Suppressor macrophage treated with lipopolysaccharide for 1 hour (primary cell): ENCODE data around the gene PHF10.

Experiments
- DNase-seq, 3 donors: peaks; one replicate each; pipeline ENCODE4 v3.0.0-alpha.2; 2020 to 2022

The PHF10 gene

DNA sequence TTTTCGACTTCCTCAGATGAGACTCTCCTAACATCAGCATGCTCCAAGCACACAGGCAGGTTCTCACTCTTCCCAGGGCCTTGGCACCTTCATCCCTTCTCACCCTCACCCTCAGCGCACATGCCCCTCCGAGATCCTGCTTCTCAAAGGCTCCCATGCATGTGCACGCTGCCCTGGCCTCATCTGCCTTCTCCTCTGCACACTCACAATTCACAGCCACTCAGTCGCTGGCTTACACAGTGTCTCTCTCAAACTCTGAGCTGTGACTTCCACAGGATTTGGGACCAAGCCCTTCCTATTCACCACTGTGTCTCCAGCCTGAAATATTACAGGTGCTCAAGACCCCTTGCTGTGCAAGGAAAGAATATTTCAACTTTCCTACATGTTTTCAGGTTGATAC, 52.7 kb downstream of the PHF10 start:
- no peak for DNase-seq

DNA sequence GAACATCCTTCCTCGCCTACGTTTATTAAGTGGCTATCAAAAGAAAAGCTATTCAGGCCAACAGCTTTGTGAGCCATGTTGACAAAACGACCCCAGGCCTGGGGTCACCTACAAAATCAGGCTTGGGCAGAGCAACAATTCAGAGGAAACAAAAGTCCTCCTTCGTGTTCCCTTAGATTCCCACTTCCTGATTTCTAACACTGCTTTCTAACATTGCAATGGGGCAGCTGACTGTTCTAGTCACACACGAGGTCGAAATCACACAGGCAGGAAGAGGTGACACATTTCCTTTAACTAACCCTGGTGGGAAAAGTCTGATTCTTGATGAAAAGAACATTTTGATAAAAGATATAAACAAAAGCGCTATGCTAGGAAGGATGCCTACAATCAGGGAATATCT, 54.4 kb downstream of the PHF10 start:
- DNase-seq: peak; percentile 71 to 86 (median 86)

DNA sequence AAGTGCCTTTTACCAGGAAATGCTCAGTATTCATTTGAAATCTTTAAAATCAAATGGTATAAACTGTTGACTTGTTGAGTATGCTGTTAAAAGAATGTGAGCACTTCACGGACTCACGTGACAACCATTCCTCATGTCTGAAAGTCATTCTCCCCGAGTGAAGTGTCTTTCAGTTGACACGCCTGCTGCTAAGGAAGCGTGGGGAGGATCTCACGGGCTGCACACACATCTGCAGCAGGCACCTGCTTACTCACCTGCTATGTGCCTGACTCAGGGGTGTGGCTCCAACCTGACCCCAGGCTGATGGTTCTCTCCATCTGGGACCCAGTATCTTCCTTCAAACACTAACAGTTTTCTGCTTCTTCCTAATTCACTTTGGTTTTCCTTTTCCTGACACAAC, 55.2 kb downstream of the PHF10 start:
- no peak for DNase-seq

DNA sequence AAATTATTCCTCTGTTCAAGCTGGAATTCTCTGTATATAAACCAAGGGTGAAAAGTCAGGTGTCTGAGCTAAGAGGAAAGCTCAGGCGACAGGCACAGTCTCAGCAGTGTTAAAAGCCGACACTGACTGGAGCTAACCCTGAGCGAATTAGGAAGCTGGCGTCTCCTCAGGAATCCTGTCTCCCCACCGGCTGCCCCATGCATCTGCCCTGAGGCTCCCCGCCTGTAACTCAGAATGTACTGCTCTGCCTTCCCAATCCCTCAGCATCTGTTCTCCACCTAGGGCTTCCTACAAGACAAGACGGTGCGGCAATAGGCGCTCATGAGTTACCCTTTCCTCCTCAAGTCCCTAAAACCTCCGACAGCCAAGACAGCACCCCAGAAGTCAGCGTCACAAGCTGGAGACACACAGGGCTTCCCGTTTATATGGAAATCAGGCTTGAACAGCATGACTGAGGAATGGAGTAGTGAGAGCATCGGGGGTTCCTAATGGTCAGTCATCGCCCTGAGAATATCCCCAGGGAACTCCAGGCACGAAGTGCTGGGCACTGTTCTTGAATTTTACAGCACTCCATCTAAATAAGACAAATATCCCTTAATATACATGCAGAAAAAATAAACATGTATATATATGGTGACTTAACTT, 56.0 kb downstream of the PHF10 start:
- DNase-seq: peak in 1 of 3 donors; percentile 19

DNA sequence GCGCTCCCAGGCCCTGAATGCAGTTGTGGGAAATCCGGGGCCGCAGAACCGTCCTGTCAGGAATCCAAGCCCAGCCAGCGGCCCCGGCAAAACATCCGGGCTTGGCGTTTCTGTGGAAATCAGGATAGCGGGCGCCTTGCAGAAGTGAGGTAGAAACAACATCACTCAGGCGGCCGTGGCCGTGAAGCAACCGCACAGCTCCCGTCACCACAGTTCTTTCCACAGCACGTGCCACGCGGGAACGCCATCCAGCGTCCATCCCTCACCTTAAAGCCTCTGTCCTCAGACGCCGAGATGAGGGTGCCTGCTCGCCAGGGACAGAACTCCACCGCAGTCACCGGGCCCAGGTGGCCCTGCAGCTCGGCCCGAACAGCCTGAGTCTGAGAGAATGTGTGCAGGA, 56.6 kb downstream of the PHF10 start:
- DNase-seq: no peak

DNA sequence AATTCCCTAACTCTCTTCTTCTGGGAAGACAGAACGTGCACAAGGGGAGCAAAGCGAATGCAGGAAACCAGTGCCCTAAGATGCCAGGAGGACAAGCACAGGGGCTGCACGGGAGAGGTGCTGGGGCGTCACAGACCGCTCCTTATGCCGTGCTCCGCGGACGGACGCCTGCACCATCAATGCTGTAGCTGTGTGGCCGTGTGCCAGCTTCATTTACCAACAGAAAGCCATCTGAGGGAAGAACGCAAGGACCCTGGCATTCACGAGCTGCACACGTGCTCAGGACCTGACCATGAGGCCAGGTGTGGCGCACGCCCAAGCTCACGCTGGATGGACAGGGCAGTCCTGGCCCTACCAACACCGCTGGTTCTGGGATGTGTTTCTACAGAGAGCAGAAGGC, 57.9 kb downstream of the PHF10 start:
- no peak for DNase-seq

DNA sequence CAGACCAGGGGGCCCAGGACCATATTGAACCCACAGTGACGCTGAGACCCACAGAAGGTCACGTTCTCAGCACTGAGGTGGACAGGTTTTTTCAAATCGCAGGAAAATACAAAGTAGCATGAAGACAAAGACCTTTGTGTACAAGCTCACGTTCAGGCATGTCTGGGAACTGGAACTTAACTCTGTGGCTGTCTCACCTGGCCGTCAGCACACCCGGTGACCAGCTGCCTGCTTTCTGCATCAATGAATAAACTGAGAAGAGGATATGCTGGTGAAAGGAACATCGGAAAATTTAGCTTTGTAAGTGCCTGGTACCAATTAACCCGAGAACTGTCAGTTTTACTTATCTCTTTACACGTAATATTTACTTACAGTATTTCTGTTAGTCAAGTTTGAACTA, 59.0 kb downstream of the PHF10 start:
- no peak for DNase-seq

DNA sequence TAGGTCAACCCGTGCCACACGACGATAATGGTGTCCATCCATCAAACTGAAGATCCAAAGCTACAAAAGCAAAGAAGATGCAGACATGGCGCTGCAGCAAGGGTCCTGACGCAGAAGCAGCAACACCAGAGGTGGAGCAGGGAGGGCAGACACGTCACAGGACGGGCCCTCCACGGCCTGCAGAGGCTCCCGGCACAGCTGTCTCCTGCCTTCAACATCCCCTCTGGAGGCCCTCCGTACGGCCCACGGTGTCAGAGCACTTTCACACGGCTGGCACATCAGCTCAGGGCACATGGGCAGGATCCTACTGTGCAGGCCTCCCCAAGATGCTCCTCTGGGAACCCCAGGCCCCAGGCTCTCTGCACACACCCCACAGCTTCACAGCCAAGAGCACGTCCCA, 60.1 kb downstream of the PHF10 start:
- DNase-seq: no peak

DNA sequence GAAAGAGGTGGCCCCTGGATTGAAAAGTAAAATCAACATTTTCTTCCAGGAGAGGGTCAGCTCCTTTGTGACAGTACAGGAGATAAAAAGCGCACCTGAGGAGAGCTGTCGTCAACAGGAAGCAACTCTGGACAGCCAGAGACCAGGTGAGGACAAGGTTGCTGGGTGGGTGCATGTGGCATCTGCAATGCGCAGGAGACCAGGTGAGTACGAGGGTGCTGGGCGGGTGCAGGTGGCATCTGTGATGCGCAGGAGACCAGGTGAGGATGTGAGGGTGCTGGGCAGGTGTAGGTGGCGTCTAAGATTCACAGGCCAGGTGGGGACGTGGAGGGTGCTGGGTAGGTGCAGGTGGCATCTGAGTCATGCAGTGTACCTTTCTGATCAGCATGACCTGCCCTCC, 60.8 kb downstream of the PHF10 start:
- no peak for DNase-seq

DNA sequence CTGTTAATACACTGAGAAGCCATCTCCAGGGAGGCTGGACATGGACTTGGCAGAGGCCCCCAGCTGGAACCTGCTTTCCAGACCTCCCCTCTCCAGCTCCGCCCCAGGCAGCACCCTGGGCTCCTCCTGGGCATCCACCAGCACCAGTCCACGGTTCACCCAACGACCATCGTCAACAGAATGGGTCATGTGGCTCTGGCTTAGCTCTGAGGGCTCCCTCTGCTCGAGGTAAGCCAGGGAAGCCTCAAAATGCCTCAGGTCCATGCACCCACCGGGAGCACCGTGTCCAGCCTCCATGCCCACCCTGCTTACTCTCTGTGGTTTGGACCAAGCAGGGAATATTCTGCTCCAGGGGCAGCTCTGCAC, 62.9 kb downstream of the PHF10 start:
- DNase-seq: no peak

DNA sequence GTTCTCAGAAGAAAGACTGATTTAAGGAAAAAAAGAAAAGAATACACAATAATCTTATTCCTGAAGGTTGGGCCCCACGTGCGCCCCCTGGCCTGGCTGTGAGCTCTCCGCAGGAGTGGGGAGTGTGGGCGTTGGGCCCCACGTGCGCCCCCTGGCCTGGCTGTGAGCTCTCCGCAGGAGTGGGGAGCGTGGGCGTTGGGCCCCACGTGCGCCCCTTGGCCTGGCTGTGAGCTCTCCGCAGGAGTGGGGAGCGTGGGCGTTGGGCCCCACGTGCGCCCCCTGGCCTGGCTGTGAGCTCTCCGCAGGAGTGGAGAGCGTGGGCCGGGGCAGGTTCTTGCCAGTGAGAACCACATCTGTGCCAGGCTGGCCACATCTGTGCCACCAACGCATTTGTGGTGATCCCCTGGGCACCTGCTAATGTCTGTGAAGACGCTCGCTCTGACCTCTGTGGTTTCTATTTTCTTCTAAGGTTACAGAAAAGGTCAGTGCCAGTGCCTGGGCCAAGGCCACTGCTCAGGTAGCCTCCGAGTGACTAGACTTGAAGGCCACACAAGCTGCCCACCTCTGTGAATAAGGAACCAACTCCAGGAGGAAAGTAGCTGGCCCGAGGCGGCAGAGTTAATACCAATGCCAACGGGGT, 63.4 kb downstream of the PHF10 start:
- no peak for DNase-seq

DNA sequence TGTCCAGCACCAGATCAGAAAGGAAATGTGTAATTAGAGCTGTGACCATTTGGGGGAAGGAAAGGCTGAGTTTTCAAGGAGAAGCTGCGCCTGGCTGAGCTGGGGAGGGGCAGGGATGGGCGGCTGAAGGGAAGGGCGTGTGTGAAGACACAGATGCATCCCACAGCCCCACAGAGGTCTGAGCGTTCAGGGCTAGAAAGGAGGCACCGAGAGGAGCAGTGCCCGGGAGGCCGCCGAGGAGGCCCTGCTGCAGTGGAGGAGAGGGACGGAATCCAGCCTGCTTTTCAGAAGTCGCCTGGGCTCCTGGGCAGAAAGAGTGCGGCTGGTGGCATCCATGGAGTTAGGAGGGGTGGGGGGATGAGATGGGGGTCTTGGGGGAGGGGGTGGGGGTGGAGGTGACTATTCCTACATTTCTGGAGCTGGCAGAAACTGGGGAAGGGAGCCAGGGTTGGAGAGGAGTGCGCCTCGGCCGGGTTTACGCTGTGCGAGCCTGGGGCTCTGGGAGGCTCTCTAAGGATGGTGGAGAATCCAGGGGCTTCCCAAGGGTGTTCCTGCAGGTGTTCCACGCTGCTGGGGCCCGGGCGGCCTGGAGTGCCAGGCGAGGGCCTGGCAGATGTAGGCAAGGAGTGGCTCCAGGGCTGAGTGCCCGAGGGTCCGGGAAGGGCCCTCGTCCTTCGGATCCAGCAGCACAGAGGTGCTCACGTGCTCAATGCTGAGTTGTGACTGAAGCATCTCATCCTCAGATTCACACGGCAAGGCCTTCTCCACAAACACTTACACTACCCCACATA, 64.3 kb downstream of the PHF10 start:
- DNase-seq: no peak

DNA sequence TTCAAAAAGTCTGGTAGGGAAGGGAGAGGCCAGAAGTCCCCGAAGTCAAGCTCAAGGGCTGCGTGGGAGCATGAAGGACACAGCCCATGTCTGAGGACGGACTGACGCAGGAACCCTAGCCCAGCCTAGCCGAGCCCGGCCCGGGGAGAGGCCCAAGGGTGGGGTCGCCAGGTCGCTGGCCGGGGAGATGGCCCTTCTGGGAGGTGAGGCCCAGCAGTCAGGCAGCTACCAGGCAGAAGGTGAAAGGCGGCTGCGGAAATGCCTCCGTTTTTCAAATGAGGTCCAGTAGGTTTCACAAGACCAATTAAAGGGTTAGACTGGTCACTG, 67.1 kb downstream of the PHF10 start:
- no peak for DNase-seq

DNA sequence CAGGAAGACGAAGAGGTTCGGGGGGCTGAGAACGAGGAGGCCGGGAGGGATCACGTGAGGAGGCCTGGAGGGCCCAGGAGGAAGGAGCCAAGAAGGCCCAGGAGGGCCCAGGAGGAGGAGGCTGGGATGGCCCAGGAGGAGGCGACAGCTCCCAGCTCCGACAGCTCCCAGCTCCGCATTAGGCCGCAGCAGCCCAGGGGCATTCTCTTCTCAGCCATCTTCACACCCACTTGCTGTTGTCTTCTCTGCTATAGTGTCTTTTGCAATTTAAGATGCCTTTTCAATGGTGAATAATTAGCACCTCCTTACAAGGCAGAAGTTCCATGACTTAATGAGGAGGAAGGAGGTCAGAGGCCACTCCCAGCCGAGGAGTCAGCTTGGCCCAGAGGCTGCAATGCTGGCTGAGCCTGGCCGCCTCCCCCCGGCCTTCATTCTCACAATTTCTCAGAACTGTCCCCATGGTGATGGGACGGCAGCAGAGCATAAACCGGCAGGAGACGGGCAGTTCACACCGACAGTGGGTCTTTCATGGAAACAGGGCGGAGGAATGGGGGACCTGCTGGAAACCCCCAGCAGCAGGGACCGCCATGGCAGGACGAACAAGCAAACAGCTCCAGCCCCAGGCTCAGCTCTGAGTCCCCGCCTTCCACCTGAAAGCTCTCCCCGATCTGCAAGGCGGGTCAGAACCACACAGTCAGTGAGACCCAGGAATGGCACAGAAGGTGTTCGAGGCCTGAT, 67.6 kb downstream of the PHF10 start:
- DNase-seq: no peak

DNA sequence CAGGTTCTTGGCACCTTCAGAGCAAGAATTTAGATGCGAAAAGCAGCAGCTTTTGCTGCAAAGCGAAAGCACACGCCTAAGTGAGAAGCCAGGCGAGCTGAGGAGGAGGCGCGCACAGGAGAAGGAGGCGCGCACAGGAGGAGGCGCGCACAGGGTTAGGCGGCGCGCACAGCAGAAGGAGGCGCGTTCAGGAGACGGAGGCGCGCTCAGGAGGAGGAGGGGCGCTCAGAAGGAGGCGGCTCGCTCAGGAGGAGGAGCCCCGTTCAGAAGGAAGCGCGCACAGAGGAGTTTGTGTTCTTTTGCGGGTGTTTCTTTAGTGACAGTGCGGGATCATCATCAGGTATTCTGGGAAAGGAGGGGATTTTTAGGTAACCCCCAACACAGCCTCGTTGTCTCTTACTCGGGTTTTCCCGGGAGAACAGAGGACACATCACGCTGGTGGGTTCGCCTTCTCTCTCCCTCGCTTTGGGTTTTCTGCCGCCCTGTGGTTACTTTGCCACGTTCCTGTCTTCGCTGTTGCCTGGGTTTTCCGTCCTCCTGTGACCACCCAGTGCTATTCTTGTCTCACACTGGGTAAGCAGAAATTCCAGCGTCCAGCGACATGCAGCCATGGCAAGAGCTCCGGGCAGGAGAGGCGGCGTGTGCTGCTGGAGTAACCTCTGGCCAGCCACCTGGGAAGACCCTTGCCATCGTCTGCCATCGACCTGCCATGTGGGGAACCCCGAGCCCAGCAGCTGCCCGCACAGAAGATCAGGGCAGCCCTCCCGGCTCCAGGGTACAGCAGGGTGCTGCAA, 69.5 kb downstream of the PHF10 start:
- peak; percentile 77 to 85 (median 77) for DNase-seq
